ENCODE measurements around the gene RMRP.

DNA sequence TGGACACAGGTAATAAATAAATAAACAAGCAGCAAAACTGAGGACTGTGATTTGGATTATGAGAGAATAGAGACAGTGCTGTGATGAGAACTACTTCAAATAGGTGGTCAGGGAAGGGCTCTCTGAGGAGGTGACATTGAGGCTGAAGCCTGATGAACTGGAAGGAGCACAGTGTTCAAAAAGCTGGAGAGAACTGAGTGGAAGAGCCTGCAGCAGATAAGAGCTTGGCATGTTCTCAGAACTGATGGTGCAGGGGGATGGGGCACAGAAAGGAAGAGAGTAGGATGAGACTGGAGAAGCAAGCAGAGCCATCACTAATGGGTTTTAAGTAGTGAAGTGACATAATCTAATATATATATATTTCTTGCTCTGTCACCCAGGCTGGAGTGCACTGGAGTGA is 43.1 kb upstream of the RMRP start:
- no peak for TF ChIP-seq POLR2A (IDR thresholded peaks at IDR 0.05)
- TF ChIP-seq EP300 (IDR thresholded peaks at IDR 0.05), result no peak
- TF ChIP-seq, protein P1, sequence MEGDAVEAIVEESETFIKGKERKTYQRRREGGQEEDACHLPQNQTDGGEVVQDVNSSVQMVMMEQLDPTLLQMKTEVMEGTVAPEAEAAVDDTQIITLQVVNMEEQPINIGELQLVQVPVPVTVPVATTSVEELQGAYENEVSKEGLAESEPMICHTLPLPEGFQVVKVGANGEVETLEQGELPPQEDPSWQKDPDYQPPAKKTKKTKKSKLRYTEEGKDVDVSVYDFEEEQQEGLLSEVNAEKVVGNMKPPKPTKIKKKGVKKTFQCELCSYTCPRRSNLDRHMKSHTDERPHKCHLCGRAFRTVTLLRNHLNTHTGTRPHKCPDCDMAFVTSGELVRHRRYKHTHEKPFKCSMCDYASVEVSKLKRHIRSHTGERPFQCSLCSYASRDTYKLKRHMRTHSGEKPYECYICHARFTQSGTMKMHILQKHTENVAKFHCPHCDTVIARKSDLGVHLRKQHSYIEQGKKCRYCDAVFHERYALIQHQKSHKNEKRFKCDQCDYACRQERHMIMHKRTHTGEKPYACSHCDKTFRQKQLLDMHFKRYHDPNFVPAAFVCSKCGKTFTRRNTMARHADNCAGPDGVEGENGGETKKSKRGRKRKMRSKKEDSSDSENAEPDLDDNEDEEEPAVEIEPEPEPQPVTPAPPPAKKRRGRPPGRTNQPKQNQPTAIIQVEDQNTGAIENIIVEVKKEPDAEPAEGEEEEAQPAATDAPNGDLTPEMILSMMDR (IDR thresholded peaks at IDR 0.05), result no peak
